SK-MEL-5 (cell line): ENCODE data around the gene LGALS12. TPM values are rescaled to one million over a fixed set of nuclear protein-coding genes. Genes with fewer than 3 reads are reported as not detected.

Experiments used
- total RNA-seq: library from RNA; depleted of rRNA; stranded (reverse); fragments of >200 nt; shearing (Covaris generic); gene quantifications from 2 replicates; pipeline ENCODE4 v1.2.3, GENCODE V29; 2014; rRNA removed

LGALS12 gene
- total RNA-seq, 1 experiment from 2014 or later = not detected

Other genes with a start within 250 kb of the LGALS12 start
- not detected in 2 replicates for gene SLC22A9, start 136.3 kb upstream of the LGALS12 start, total RNA-seq
- 0.21 TPM in 1 of 2 replicates, not detected in the other for gene PLAAT5, start 14.9 kb upstream of the LGALS12 start, total RNA-seq
- gene PLAAT4, start 30.7 kb downstream of the LGALS12 start, total RNA-seq = not detected in 2 replicates
- gene PLAAT2, start 57.3 kb downstream of the LGALS12 start, total RNA-seq = not detected in 2 replicates
- 3.5 and 4.6 TPM in 2 replicates for gene PLAAT3, start 108.3 kb downstream of the LGALS12 start, total RNA-seq
- gene ATL3, start 165.3 kb downstream of the LGALS12 start, total RNA-seq = 39.5 and 44.0 TPM in 2 replicates
- 31.6 and 36.4 TPM in 2 replicates for gene RTN3, start 175.4 kb downstream of the LGALS12 start, total RNA-seq